GM21423 (cell line): ENCODE measurements around the gene ACBD4.

Experiments used
- ATAC-seq: cut with Tn5 transposase; IDR thresholded peaks from one replicate; pipeline ENCODE4 v1.9.1; 2021; ENCODE audit warnings: mild to moderate bottlenecking, moderate library complexity; ENCODE audit not compliant: unreplicated experiment

ACBD4 gene

GRCh38 chr17:45132572-45133463 lies 2.7 kb upstream of the ACBD4 start:
- ATAC-seq = no peak

GRCh38 chr17:45135978-45136791 lies 698 bp downstream of the ACBD4 start:
- no peak for ATAC-seq

GRCh38 chr17:45136846-45137560 lies 1.5 kb downstream of the ACBD4 start:
- ATAC-seq = no peak

GRCh38 chr17:45137561-45138305 lies 2.2 kb downstream of the ACBD4 start:
- no peak for ATAC-seq

GRCh38 chr17:45138911-45139532 lies 3.5 kb downstream of the ACBD4 start:
- ATAC-seq = no peak

GRCh38 chr17:45139533-45139920 lies 4.0 kb downstream of the ACBD4 start:
- ATAC-seq = no peak

- ATAC-seq = no peak
Observed at GRCh38 chr17:45143094-45143670, 7.7 kb downstream of the ACBD4 start.

GRCh38 chr17:45143767-45144198 lies 8.3 kb downstream of the ACBD4 start:
- ATAC-seq = no peak

- no peak for ATAC-seq
Observed at GRCh38 chr17:45144199-45145034, 8.9 kb downstream of the ACBD4 start.

- no peak for ATAC-seq
Observed at GRCh38 chr17:45145035-45145389, 9.5 kb downstream of the ACBD4 start.

- no peak for ATAC-seq
Observed at GRCh38 chr17:45146166-45146565, 10.7 kb downstream of the ACBD4 start.

- ATAC-seq = no peak
Observed at GRCh38 chr17:45146592-45146889, 11.1 kb downstream of the ACBD4 start.

GRCh38 chr17:45146890-45147580 lies 11.5 kb downstream of the ACBD4 start:
- ATAC-seq = no peak

- no peak for ATAC-seq
Observed at GRCh38 chr17:45147581-45148182, 12.2 kb downstream of the ACBD4 start.

- ATAC-seq = peak; percentile 65
Observed at GRCh38 chr17:45148183-45149036, 12.9 kb downstream of the ACBD4 start, which contains the start of gene HEXIM1. HEXIM1 (plus strand) TSS chr17:45148475; CDS start chr17:45149191, 716 bp downstream.

GRCh38 chr17:45149037-45149668 lies 13.7 kb downstream of the ACBD4 start:
- peak; percentile 30 for ATAC-seq
